ENCODE data around the gene ERMAP.
"Not testable (repeated sequence)": the region's sequence is repeated elsewhere in the genome, so short reads cannot be mapped to it uniquely, and the experiment has no call there.

The ERMAP gene

DNA sequence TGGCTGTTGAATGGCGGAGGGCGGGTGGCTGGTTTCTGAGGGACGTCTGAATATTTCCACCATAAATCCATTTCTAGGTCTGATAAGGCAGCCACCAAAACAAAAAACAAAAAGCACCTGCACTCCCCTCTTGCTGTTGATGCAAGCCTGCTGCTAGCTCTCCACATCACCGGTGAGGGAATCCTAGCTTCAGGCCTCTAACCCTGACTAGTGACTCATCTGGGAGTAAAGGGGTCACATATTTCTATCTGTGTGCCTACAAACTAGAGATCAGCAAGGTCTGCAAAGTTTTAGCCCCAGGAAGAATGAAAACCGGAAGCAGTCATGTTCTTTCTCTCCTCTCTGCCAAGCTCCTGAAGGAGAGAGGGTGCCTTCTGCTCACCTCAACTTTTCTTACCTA lies 10.3 kb upstream of the ERMAP start:
- DNase-seq (ENCODE audit: extremely low read depth, low read depth): no peak
- TF ChIP-seq, protein P1, sequence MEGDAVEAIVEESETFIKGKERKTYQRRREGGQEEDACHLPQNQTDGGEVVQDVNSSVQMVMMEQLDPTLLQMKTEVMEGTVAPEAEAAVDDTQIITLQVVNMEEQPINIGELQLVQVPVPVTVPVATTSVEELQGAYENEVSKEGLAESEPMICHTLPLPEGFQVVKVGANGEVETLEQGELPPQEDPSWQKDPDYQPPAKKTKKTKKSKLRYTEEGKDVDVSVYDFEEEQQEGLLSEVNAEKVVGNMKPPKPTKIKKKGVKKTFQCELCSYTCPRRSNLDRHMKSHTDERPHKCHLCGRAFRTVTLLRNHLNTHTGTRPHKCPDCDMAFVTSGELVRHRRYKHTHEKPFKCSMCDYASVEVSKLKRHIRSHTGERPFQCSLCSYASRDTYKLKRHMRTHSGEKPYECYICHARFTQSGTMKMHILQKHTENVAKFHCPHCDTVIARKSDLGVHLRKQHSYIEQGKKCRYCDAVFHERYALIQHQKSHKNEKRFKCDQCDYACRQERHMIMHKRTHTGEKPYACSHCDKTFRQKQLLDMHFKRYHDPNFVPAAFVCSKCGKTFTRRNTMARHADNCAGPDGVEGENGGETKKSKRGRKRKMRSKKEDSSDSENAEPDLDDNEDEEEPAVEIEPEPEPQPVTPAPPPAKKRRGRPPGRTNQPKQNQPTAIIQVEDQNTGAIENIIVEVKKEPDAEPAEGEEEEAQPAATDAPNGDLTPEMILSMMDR (IDR thresholded peaks at IDR 0.05; ENCODE audit: low read depth, low read length, missing control alignments): no peak
- H3K4me3 ChIP-seq (replicated peaks; ENCODE audit: low read depth, low read length): no peak overlapping the region

DNA sequence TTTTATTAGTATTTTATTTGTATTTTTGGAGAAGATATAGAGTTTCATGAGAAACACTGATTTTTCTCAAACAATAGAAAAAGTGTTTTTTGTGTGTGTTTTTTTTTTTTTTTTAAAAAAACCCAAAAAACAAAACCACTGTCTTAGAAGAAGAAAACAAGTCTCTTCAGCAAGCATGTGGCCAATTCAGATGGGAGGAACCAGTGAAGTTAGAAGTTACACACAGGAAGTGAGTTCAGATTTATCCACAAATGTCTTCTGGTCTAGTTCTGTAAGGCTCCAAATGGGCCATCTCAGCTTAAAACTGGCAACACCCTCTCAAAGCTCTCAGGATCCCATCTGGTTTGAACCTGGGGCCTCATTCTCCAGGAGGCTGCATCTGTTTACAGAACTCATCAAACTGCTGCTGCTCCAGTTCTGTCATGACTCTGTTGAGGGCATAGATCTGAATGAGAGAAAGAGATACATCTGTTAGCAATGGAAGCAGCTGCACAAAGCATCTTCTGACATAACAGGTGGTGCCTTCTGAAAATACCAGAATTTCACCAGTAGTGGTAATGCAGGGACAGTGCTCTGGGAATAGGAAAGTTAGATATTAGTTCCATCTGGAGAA lies 9.8 kb upstream of the ERMAP start:
- no peak for DNase-seq (ENCODE audit: extremely low read depth, low read depth)
- TF ChIP-seq, protein P1 (IDR thresholded peaks at IDR 0.05; ENCODE audit: low read depth, low read length, missing control alignments): no peak
- H3K4me3 ChIP-seq (replicated peaks; ENCODE audit: low read depth, low read length): no peak overlapping the region

DNA sequence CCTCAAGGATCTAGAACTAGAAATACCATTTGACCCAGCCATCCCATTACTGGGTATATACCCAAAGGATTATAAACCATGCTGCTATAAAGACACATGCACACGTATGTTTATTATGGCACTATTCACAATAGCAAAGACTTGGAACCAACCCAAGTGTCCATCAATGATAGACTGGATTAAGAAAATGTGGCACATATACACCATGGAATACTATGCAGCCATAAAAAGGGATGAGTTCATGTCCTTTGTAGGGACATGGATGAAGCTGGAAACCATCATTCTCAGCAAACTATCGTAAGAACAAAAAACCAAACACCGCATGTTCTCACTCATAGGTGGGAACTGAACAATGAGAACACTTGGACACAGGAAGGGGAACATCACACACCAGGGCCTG lies 2.1 kb upstream of the ERMAP start:
- DNase-seq (ENCODE audit: extremely low read depth, low read depth); H3K4me3 ChIP-seq (replicated peaks; ENCODE audit: low read depth, low read length): not testable (repeated sequence)

- TF ChIP-seq, protein P1 (IDR thresholded peaks at IDR 0.05; ENCODE audit: low read depth, low read length, missing control alignments): no peak
- peak overlapping the region; percentile 59 for H3K4me3 ChIP-seq (replicated peaks; ENCODE audit: low read depth, low read length)
- no peak for DNase-seq (ENCODE audit: extremely low read depth, low read depth)
These were observed 859 bp upstream of the ERMAP start for GRCh38 chr1:42815941-42816584.

DNA sequence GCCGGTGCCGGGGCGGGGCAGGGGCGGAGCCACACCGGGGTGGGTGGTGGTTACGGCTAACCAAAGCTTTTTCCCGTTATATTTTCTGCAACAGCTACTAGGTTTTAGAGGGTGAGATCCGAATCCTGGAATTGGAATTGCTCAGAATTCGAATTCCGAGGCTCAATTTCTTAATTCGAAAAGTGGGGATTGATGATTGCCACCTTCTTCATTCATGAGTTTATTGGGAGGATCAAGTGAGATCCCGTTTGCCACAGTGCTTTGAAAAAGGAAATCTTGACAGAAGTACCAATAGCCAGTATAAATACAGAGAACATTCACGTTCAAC lies 482 bp downstream of the ERMAP start:
- DNase-seq (ENCODE audit: extremely low read depth, low read depth): no peak
- H3K4me3 ChIP-seq (replicated peaks; ENCODE audit: low read depth, low read length): peak overlapping the region; percentile 59
- TF ChIP-seq, protein P1 (IDR thresholded peaks at IDR 0.05; ENCODE audit: low read depth, low read length, missing control alignments): no peak

- no peak for DNase-seq (ENCODE audit: extremely low read depth, low read depth)
- TF ChIP-seq, protein P1 (IDR thresholded peaks at IDR 0.05; ENCODE audit: low read depth, low read length, missing control alignments): no peak
- H3K4me3 ChIP-seq (replicated peaks; ENCODE audit: low read depth, low read length): no peak overlapping the region
These were observed 1.1 kb downstream of the ERMAP start for GRCh38 chr1:42817976-42818375.

DNA sequence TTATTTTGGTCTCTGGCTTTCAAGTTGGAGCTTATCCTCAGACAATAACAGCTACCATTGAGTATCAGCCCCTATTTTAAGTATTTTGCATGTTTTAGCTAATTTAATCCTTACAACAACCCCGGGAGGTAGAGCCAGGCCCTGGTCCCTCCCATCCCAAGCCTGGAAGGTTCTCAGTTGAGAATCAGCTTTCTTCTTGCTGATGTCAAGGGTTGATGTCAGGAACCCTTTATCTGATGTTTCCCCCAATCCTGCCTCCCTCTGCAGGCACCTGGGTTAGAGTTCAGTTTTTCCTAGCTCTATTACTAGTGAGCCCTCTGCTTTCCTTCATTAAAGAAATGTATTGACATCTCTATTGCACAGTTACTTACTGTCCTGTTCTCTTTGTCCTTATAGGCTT lies 3.9 kb downstream of the ERMAP start:
- H3K4me3 ChIP-seq (replicated peaks; ENCODE audit: low read depth, low read length): no peak overlapping the region
- DNase-seq (ENCODE audit: extremely low read depth, low read depth): no peak
- TF ChIP-seq, protein P1 (IDR thresholded peaks at IDR 0.05; ENCODE audit: low read depth, low read length, missing control alignments): no peak
